SU-DHL-6 (cell line): ENCODE data around the gene TP53BP1.

Source experiments
- H2AFZ ChIP-seq: fragments of 200-600 bp; sonication (generic); 2 replicates; pipeline ENCODE4 v1.6.1; 2014; ENCODE audit warnings: low read depth, mild to moderate bottlenecking, moderate library complexity, mixed read lengths, antibody characterized with exemption, low read length; ENCODE audit not compliant: severe bottlenecking
- H3F3A ChIP-seq: fragments of 200-600 bp; shearing (Covaris generic); 2 replicates; pipeline ENCODE4 v1.6.0; 2016; ENCODE audit warnings: antibody characterized with exemption, mild to moderate bottlenecking; ENCODE audit not compliant: insufficient read depth
- H3K27ac ChIP-seq: fragments of 200-600 bp; sonication (generic); 2 replicates; pipeline ENCODE4 v1.5.1; 2016; ENCODE audit warnings: low read depth, mild to moderate bottlenecking, low read length, moderate library complexity, mixed read lengths
- H3K27me3 ChIP-seq: fragments of 200-600 bp; sonication (generic), shearing (Covaris generic); 2 replicates; pipeline ENCODE4 v1.6.0; 2014; ENCODE audit warnings: mild to moderate bottlenecking, low read length
- H3K36me3 ChIP-seq: fragments of 200-600 bp; sonication (generic); 2 replicates; pipeline ENCODE4 v1.6.1; 2014; ENCODE audit warnings: mild to moderate bottlenecking, low read length, mixed read lengths
- H3K4me2 ChIP-seq: fragments of 300-600, 200-600 bp; shearing (Covaris generic), sonication (generic); 2 replicates; pipeline ENCODE4 v1.6.0; 2014; ENCODE audit warnings: low read length, low read depth, mild to moderate bottlenecking; ENCODE audit not compliant: poor library complexity, severe bottlenecking
- H3K4me3 ChIP-seq: fragments of 200-600 bp; sonication (generic); 2 replicates; pipeline ENCODE4 v1.5.1; 2014; ENCODE audit warnings: antibody characterized with exemption, low read length, mild to moderate bottlenecking, mixed read lengths; ENCODE audit not compliant: insufficient read depth, poor library complexity, severe bottlenecking
- H3K79me2 ChIP-seq: fragments of 200-600 bp; sonication (generic); 2 replicates; pipeline ENCODE4 v1.6.1; 2014; ENCODE audit warnings: mild to moderate bottlenecking, low read length, moderate library complexity; ENCODE audit not compliant: insufficient read depth
- H3K9ac ChIP-seq: fragments of 200-600 bp; sonication (generic); 2 replicates; pipeline ENCODE4 v1.7.0; 2014; ENCODE audit warnings: mild to moderate bottlenecking, low read length
- H3K9me2 ChIP-seq: fragments of 200-600 bp; sonication (generic); replicated peaks from 2 replicates; pipeline ENCODE4 v1.6.1; 2014; ENCODE audit warnings: low read length; ENCODE audit not compliant: insufficient read depth
- H3K9me3 ChIP-seq: fragments of 200-600 bp; sonication (generic); 2 replicates; pipeline ENCODE4 v1.6.1; 2014; ENCODE audit warnings: low read length, mixed read lengths; ENCODE audit not compliant: insufficient read depth
- H4K20me1 ChIP-seq: fragments of 200-600 bp; sonication (generic); 2 replicates; pipeline ENCODE4 v1.6.1; 2014; ENCODE audit warnings: low read depth, mild to moderate bottlenecking, antibody characterized with exemption, low read length, moderate library complexity, mixed read lengths
- EZH2phosphoT487 ChIP-seq: fragments of 200-600 bp; sonication (generic), shearing (Covaris generic); conservative IDR thresholded peaks from 2 replicates; pipeline ENCODE4 v1.6.1; 2018; ENCODE audit warnings: mild to moderate bottlenecking, antibody characterized with exemption, low read length, moderate library complexity, mixed read lengths
- TF ChIP-seq, protein P1 (sequence below): fragments of 200-600 bp; sonication (generic); IDR thresholded peaks from one replicate; pipeline ENCODE4 v1.5.1; 2017; ENCODE audit warnings: antibody characterized with exemption, mild to moderate bottlenecking, low read length, moderate library complexity; ENCODE audit not compliant: insufficient read depth, poor library complexity, severe bottlenecking

TP53BP1 gene

DNA sequence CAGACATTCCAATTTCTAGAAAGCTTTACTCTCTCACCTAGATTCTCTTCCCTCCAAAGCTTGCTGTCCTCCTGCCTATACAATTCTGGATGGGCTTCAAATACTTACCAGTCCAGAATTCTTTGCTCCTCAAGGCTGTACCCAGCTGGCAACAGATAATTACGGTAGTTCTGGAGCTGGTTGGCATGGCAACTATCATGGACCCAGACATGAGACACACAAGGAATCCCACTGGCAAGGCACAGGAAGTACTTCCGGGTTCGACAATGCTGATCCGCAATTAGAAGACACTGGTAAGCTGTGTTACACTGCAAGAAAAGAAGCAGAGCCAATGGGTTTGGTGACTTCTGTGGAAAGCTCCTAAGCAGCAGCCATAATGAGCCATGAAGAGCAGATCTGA is 84.2 kb downstream of the TP53BP1 start:
- H3K36me3 ChIP-seq: peaks cover 26% of the 10 kb centered on the region

DNA sequence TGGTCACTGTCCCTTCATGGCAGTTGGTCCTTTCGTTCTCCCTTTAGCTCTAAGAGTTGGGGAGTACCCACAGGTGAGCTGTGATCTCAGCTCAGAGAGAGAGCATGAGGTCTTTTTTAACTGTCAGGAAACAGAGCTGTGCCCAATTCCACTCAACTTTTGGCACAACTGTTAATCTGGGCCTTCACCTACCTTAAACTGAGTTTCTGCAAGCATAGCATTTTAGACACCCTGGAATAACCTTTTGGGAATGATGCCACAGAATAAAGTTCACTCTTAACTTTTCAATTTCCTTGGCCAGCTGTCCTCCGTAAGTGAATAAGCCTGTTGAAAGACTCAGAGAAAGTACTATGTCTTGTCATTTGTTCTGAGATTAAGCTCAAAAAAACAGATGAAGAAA is 86.1 kb downstream of the TP53BP1 start:
- H3K4me2 ChIP-seq: no peak overlapping the region
- H3K9me3 ChIP-seq: no peaks in the 10 kb centered on the region
- H3K9ac ChIP-seq: no peak overlapping the region
- TF ChIP-seq, protein P1, sequence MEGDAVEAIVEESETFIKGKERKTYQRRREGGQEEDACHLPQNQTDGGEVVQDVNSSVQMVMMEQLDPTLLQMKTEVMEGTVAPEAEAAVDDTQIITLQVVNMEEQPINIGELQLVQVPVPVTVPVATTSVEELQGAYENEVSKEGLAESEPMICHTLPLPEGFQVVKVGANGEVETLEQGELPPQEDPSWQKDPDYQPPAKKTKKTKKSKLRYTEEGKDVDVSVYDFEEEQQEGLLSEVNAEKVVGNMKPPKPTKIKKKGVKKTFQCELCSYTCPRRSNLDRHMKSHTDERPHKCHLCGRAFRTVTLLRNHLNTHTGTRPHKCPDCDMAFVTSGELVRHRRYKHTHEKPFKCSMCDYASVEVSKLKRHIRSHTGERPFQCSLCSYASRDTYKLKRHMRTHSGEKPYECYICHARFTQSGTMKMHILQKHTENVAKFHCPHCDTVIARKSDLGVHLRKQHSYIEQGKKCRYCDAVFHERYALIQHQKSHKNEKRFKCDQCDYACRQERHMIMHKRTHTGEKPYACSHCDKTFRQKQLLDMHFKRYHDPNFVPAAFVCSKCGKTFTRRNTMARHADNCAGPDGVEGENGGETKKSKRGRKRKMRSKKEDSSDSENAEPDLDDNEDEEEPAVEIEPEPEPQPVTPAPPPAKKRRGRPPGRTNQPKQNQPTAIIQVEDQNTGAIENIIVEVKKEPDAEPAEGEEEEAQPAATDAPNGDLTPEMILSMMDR: no peak
- no peak for TF ChIP-seq EZH2phosphoT487
- no peaks in the 10 kb centered on the region for H4K20me1 ChIP-seq
- no peak overlapping the region for H3K4me3 ChIP-seq
- peaks cover 35% of the 10 kb centered on the region for H3K36me3 ChIP-seq
- no peaks in the 10 kb centered on the region for H3K27me3 ChIP-seq
- H3K9me2 ChIP-seq: no peaks in the 10 kb centered on the region
- no peaks in the 10 kb centered on the region for H3K79me2 ChIP-seq
- no peak overlapping the region for H2AFZ ChIP-seq
- H3F3A ChIP-seq: peaks cover 4% of the 10 kb centered on the region; the same call in 1 of the 2 replicates
- H3K27ac ChIP-seq: no peak overlapping the region

More for the DNA sequence above, 84.2 kb downstream of the TP53BP1 start:
- Histone ChIP-seq H4K20me1 (no peaks in the 10 kb centered on the region), H3F3A (peaks cover 4% of the 10 kb centered on the region; the same call in 1 of the 2 replicates), H3K9me3 (no peaks in the 10 kb centered on the region), H3K9me2 (no peaks in the 10 kb centered on the region), H3K4me3 (no peak overlapping the region), H2AFZ (no peak overlapping the region), H3K27me3 (no peaks in the 10 kb centered on the region), H3K79me2 (no peaks in the 10 kb centered on the region), H3K9ac (no peak overlapping the region), H3K27ac (no peak overlapping the region), H3K4me2 (no peak overlapping the region)
- TF ChIP-seq EZH2phosphoT487: no peak
- TF ChIP-seq, protein P1: no peak

DNA sequence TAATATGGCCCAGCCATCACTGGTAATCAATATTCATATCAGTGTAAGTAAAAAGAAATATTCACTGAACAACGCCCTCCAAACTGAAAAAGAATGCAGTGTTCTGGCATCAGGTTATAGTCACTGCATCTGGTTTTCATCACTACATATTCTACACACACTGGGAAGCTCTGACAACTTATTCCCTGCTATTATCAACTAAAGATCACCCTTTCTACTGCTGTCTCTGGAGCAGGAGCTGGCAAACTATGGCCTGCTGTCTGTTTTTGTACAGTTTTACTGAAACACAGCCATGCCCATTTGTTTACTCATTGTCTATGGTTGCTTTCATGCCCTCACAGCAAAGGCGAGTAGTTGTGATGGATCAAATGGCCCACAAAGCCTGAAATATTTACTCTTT is 86.8 kb downstream of the TP53BP1 start:
- Histone ChIP-seq H3K9ac (no peak overlapping the region), H4K20me1 (no peaks in the 10 kb centered on the region), H3K79me2 (no peaks in the 10 kb centered on the region), H3F3A (peaks cover 4% of the 10 kb centered on the region; the same call in 1 of the 2 replicates), H3K4me2 (no peak overlapping the region), H2AFZ (no peak overlapping the region), H3K36me3 (peaks cover 35% of the 10 kb centered on the region), H3K9me3 (no peaks in the 10 kb centered on the region), H3K27me3 (no peaks in the 10 kb centered on the region), H3K9me2 (no peaks in the 10 kb centered on the region), H3K27ac (no peak overlapping the region), H3K4me3 (no peak overlapping the region)
- TF ChIP-seq, protein P1: no peak
- TF ChIP-seq EZH2phosphoT487: no peak

DNA sequence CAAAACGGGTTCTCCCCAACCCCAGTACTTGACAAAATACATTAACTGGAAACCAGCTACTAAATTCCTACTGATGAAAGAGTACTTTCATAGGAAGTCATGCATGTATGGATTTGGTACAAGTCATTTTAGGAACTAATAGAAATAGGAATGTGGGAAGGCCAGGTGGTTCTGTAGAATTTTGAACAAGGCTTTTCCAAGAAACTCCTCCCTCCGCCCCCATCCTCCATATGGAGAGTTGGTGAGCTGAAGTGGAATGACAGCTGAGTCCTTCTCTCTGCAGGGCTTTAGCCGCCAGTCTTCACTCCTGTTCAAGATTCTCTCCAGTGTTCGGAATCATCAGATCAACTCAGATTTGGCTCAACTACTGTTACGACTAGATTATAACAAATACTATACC is 88.8 kb downstream of the TP53BP1 start:
- H3K79me2 ChIP-seq: no peaks in the 10 kb centered on the region
- H3K27ac ChIP-seq: no peak overlapping the region
- no peaks in the 10 kb centered on the region for H3K27me3 ChIP-seq
- TF ChIP-seq, protein P1: no peak
- no peak for TF ChIP-seq EZH2phosphoT487
- no peak overlapping the region for H3K9ac ChIP-seq
- no peak overlapping the region for H3K4me2 ChIP-seq
- peaks cover 35% of the 10 kb centered on the region for H3K36me3 ChIP-seq
- no peak overlapping the region for H2AFZ ChIP-seq
- H3K9me3 ChIP-seq: no peaks in the 10 kb centered on the region
- no peaks in the 10 kb centered on the region for H4K20me1 ChIP-seq
- H3F3A ChIP-seq: no peaks in the 10 kb centered on the region
- no peak overlapping the region for H3K4me3 ChIP-seq
- no peaks in the 10 kb centered on the region for H3K9me2 ChIP-seq
